Measurements from ENCODE around the gene DLG2.
"Not testable (repeated sequence)": the region's sequence is repeated elsewhere in the genome, so short reads cannot be mapped to it uniquely, and the experiment has no call there.

Gene DLG2

GRCh38 chr11:85431319-85431718 is 195.8 kb downstream of the DLG2 start:
- no peak for DNase-seq

GRCh38 chr11:85423794-85424193 is 203.3 kb downstream of the DLG2 start:
- no peak for DNase-seq

GRCh38 chr11:85423316-85423715 is 203.8 kb downstream of the DLG2 start:
- no peak for DNase-seq

GRCh38 chr11:85414175-85414574 is 213.0 kb downstream of the DLG2 start:
- DNase-seq = no peak

- no peak for DNase-seq
Observed at GRCh38 chr11:85407648-85408047, 219.5 kb downstream of the DLG2 start.

GRCh38 chr11:85406841-85407240 is 220.3 kb downstream of the DLG2 start:
- DNase-seq = no peak

GRCh38 chr11:85406316-85406715 is 220.8 kb downstream of the DLG2 start:
- no peak for DNase-seq

- not testable (repeated sequence) for DNase-seq
Observed at GRCh38 chr11:85395515-85396055, 231.6 kb downstream of the DLG2 start.

- no peak for DNase-seq
Observed at GRCh38 chr11:85394283-85394682, 232.9 kb downstream of the DLG2 start.

- no peak for DNase-seq
Observed at GRCh38 chr11:85391141-85391540, 236.0 kb downstream of the DLG2 start.

GRCh38 chr11:85385547-85385946 is 241.6 kb downstream of the DLG2 start:
- DNase-seq = no peak

- DNase-seq = no peak
Observed at GRCh38 chr11:85385111-85385510, 242.0 kb downstream of the DLG2 start.

- no peak for DNase-seq
Observed at GRCh38 chr11:85379066-85379465, 248.1 kb downstream of the DLG2 start.

GRCh38 chr11:85377901-85378300 is 249.2 kb downstream of the DLG2 start:
- no peak for DNase-seq

- no peak for DNase-seq
Observed at GRCh38 chr11:85359859-85360258, 267.3 kb downstream of the DLG2 start.

GRCh38 chr11:85355921-85356320 is 271.2 kb downstream of the DLG2 start:
- DNase-seq = no peak

GRCh38 chr11:85349539-85349938 is 277.6 kb downstream of the DLG2 start:
- not testable (repeated sequence) for DNase-seq

- no peak for DNase-seq
Observed at GRCh38 chr11:85348945-85349344, 278.2 kb downstream of the DLG2 start.

GRCh38 chr11:85347291-85347690 is 279.9 kb downstream of the DLG2 start:
- no peak for DNase-seq

GRCh38 chr11:85346484-85346883 is 280.7 kb downstream of the DLG2 start:
- no peak for DNase-seq

GRCh38 chr11:85340846-85341245 is 286.3 kb downstream of the DLG2 start:
- DNase-seq = not testable (repeated sequence)

GRCh38 chr11:85318573-85318972 is 308.6 kb downstream of the DLG2 start:
- DNase-seq = no peak

- DNase-seq = no peak
Observed at GRCh38 chr11:85316967-85317366, 310.2 kb downstream of the DLG2 start.

GRCh38 chr11:85313741-85314140 is 313.4 kb downstream of the DLG2 start:
- no peak for DNase-seq

- no peak for DNase-seq
Observed at GRCh38 chr11:85310479-85310878, 316.7 kb downstream of the DLG2 start.

GRCh38 chr11:85307366-85307765 is 319.8 kb downstream of the DLG2 start:
- no peak for DNase-seq
